Activated CD8-positive, alpha-beta memory T cell treated with anti-CD3 and anti-CD28 coated beads for 1 hour (primary cell): ENCODE measurements around the gene PSMB4.
"Not testable (repeated sequence)": the region's sequence is repeated elsewhere in the genome, so short reads cannot be mapped to it uniquely, and the experiment has no call there.

ENCODE experiments used
- DNase-seq, 2 donors: peaks; one replicate each; pipeline ENCODE4 v3.0.0-alpha.2; 2020; ENCODE audit warnings: low read depth in 1 of 2; ENCODE audit errors: extremely low read depth in 1 of 2

PSMB4 gene

DNA sequence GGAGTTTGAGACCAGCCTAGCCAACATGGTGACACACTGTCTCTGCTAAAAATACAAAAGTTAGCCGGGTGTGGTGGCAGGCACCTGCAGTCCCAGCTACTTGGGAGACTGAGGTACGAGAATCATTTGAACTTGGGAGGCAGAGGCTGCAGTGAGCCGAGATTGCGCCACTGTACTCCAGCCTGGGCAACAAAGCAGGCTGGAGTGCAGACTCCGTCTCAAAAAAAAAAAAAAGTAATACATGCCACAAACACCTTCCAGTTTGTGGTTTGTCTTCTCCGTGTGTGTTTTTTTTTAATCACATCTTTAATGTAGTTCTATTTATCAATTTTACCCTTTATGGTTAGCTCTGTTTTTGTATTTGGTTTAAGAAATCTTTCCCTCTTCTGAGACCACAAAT lies 37.6 kb downstream of the PSMB4 start:
- DNase-seq = no peak

DNA sequence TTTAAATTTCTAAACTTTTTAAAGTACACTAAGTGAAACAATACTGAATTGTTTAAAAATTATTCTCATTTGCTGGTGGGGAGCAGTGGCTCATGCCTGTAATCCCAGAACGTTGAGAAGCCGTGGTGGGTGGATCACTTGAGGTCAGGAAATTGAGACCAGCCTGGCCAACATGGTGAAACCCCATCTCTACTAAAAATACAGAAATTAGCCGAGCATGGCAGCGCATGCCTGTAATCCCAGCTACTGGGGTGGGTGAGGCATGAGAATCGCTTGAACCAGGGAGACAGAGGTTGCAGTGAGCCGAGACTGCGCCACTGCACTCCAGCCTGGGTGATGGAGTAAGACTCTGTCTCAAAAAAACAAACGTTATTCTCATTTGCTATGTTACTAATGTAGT lies 38.0 kb downstream of the PSMB4 start:
- DNase-seq = not testable (repeated sequence)

DNA sequence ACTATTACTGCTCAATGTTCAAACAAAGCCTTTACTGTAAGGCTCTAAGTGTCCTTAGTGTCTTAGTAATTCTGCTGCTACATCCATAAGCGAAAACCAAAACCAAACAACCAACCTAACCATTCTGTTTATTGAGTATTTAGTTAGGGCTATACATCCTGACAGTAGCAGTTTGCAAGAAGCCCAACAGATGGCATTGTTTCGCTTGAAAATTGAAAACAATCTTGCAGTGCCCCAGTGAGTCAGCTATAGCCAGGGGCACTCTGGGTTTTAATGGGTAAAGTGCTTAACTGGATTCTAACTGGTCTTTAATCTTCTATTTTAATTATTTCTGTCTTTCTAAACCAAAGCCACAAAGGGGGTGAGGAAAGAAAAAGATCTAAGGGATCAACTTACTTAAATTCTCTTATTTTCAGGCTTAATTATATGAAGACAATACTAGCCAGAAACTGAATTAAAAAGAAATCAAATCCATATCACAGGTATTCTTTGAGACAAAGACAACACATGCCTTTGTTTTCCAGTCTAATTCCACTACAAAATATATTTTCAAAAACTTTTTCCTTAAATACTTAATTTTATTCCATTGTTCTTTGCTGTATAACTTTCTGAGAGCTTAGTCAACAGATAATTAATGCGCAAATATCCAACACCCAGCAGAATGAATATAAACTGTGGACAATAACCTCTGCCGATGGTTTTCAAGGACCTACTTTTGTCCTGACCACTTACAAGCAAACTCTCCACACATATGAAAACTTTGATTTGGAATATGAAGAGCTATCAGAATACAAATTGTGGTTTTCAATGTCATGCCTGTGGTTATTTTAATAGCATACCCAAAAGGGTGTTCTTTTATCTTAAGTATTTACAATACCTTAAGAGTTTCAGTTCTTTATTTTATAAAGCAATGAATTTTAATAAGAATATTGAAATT lies 44.7 kb downstream of the PSMB4 start:
- DNase-seq = peak; percentile 32 to 45

- DNase-seq = no peak
Observed at GRCh38 chr1:151444783-151445177, 45.4 kb downstream of the PSMB4 start.

DNA sequence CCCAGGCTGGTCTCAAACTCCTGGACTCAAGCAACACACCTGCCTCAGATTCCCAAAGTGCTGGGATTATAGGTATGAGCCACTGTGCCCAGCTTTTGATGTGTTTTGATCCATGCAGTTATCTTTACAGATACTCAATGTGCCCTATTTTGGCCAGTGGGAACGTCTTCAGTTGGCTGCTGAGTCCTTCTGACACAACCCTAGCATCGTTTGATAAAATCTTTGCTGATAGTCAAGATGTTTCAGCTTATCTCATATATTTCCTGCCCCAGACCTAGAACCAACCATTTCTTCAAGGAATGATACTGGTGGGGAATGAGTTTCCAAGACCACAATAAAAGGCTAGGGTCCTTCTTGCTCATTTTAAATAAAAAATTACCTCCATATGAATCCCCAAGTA lies 48.3 kb downstream of the PSMB4 start:
- no peak for DNase-seq
